Fibroblast of mammary gland (primary cell): ENCODE results near the gene NEGR1.
A peak's percentile ranks its signal among the peaks of the same experiment; 100 is the strongest.

Experiments used
- DNase-seq: peaks from one replicate; pipeline ENCODE4 v3.0.0-alpha.2; 2010; ENCODE audit warnings: low read depth
- H3K4me3 ChIP-seq: 2 replicates; pipeline ENCODE4 v1.5.1; 2011; ENCODE audit warnings: low read depth, mild to moderate bottlenecking, low read length, moderate library complexity; ENCODE audit not compliant: control insufficient read depth
- TF ChIP-seq, protein P1 (sequence below): conservative IDR thresholded peaks from 2 replicates; pipeline ENCODE4 v1.5.1; 2011; ENCODE audit warnings: low read depth, low read length, inconsistent platforms; ENCODE audit not compliant: control insufficient read depth, insufficient read depth

Gene NEGR1

GRCh38 chr1:71829346-71829745 is 453.0 kb downstream of the NEGR1 start:
- H3K4me3 ChIP-seq, result no peak overlapping the region
- TF ChIP-seq, protein P1, sequence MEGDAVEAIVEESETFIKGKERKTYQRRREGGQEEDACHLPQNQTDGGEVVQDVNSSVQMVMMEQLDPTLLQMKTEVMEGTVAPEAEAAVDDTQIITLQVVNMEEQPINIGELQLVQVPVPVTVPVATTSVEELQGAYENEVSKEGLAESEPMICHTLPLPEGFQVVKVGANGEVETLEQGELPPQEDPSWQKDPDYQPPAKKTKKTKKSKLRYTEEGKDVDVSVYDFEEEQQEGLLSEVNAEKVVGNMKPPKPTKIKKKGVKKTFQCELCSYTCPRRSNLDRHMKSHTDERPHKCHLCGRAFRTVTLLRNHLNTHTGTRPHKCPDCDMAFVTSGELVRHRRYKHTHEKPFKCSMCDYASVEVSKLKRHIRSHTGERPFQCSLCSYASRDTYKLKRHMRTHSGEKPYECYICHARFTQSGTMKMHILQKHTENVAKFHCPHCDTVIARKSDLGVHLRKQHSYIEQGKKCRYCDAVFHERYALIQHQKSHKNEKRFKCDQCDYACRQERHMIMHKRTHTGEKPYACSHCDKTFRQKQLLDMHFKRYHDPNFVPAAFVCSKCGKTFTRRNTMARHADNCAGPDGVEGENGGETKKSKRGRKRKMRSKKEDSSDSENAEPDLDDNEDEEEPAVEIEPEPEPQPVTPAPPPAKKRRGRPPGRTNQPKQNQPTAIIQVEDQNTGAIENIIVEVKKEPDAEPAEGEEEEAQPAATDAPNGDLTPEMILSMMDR, result no peak
- DNase-seq, result no peak

DNA sequence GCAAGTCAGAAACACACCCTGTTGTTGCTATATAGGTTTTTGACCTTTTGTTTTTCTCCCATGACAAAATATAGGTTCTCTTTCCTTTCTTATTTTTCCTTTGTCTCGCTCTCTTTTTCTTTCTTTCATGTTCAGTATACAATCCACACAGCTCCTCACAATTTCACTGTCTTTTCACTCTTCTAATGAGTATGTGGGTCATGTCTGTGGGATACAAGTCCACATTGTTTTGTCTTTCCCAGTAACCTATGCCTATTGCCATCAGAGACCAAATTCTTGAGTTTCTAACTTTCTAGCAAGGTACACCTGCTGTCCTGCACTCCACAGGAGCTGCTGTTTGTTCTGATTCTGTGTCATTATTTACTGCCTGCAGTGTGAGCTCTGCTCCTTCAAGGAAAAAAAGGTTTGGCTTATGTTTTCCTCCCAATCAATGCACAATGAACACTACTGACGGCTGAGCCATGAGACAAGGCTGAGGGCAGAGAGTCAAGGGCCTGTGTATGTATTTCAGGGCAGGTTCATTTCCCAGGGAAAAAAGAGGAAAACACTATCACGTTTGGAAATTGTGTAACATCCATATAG is 453.8 kb downstream of the NEGR1 start:
- H3K4me3 ChIP-seq, result no peak overlapping the region
- DNase-seq, result no peak
- TF ChIP-seq, protein P1, result no peak

DNA sequence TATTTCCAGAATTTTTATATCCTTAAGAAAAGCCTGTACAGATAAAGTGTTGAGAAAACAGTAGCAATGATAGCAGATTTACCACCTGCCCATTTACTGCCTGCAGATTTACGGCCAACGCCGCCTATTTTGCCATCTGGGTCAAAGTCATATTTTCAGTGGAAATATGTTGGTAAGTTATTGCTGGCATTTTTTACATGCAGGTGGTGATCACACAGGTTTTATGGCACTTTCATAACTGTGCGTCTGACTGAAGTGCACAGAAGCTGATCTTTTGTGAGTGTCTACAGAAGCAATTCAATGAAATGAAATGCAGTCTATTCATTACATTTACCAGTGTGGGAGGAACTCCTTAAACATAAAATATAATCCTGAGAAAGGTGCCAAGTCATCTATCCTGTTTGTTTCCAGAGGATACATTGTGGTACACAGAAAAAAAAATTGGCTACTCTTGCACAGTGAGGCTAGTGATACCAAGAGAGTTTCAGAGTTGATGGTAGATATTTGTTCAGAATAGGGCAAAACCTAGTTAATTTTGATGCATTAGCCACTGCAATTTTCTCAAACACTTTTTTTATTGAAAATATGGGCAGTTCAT is 458.5 kb downstream of the NEGR1 start:
- TF ChIP-seq, protein P1, result no peak
- no peak overlapping the region for H3K4me3 ChIP-seq
- no peak for DNase-seq

DNA sequence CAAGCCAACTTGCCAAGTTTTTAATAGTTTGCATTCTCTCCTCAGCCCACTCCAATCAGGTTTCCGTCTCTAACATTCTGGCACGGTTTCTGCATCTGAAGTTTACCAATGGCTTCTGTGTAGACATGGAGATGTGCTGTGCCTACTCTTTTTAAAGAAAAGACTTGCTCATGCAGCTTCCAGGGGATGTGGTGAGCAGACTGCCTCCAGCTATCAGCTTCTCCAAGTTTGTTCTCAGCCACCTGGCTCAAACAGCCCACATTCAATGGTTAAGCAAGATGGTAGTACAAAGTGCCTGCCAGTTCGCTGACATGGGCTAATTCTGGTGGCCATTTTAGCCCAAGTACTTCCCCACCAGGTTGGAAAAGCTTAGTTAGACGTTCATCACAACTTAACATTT is 465.3 kb downstream of the NEGR1 start:
- DNase-seq, result no peak
- no peak overlapping the region for H3K4me3 ChIP-seq
- TF ChIP-seq, protein P1, result no peak

- DNase-seq, result no peak
- TF ChIP-seq, protein P1, result no peak
- no peak overlapping the region for H3K4me3 ChIP-seq
Observed at GRCh38 chr1:71809085-71809484, 473.3 kb downstream of the NEGR1 start.

DNA sequence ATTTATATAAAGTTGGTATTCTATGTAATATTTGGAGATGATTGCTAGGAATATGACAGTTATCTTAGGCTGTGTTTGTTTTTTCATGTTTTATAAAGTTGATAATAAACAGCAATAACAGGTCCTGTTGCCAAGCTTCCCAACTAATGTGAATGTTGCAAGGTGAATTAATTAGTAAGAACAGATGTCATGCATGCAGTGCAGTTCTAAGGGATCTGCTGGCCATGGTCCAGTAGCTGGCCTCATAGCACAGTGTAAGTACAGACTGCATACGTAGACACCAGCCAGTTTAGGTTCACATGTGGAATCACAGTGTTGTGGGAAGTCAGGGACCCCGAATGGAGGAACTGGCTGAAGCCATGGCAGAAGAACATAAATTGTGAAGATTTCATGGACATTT is 478.2 kb downstream of the NEGR1 start:
- TF ChIP-seq, protein P1, result no peak
- DNase-seq, result peak; percentile 7
- no peak overlapping the region for H3K4me3 ChIP-seq
